Measurements from ENCODE around the gene PLXNA4.

- TF ChIP-seq, protein P1, sequence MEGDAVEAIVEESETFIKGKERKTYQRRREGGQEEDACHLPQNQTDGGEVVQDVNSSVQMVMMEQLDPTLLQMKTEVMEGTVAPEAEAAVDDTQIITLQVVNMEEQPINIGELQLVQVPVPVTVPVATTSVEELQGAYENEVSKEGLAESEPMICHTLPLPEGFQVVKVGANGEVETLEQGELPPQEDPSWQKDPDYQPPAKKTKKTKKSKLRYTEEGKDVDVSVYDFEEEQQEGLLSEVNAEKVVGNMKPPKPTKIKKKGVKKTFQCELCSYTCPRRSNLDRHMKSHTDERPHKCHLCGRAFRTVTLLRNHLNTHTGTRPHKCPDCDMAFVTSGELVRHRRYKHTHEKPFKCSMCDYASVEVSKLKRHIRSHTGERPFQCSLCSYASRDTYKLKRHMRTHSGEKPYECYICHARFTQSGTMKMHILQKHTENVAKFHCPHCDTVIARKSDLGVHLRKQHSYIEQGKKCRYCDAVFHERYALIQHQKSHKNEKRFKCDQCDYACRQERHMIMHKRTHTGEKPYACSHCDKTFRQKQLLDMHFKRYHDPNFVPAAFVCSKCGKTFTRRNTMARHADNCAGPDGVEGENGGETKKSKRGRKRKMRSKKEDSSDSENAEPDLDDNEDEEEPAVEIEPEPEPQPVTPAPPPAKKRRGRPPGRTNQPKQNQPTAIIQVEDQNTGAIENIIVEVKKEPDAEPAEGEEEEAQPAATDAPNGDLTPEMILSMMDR (IDR thresholded peaks at IDR 0.05; ENCODE audit: low read depth, low read length) = no peak
- TF ChIP-seq EZH2phosphoT487 (IDR thresholded peaks at IDR 0.05; ENCODE audit: low read depth) = no peak
These were observed 37.5 kb upstream of the PLXNA4 start for GRCh38 chr7:132613737-132614136.
